Neural progenitor cell (in vitro differentiated cells): ENCODE data around the gene NBEAL2.

Source experiments
- EZH2 ChIP-seq: fragments of 200-600 bp; sonication (generic); IDR thresholded peaks from 2 replicates; pipeline ENCODE4 v1.6.1; 2017; ENCODE audit warnings: antibody characterized with exemption, mild to moderate bottlenecking, moderate library complexity
- TF ChIP-seq, protein P1 (sequence below): fragments of 200-600 bp; sonication (generic); IDR thresholded peaks from 2 replicates; pipeline ENCODE4 v1.5.1; 2017; ENCODE audit warnings: antibody characterized with exemption, mild to moderate bottlenecking

DNA sequence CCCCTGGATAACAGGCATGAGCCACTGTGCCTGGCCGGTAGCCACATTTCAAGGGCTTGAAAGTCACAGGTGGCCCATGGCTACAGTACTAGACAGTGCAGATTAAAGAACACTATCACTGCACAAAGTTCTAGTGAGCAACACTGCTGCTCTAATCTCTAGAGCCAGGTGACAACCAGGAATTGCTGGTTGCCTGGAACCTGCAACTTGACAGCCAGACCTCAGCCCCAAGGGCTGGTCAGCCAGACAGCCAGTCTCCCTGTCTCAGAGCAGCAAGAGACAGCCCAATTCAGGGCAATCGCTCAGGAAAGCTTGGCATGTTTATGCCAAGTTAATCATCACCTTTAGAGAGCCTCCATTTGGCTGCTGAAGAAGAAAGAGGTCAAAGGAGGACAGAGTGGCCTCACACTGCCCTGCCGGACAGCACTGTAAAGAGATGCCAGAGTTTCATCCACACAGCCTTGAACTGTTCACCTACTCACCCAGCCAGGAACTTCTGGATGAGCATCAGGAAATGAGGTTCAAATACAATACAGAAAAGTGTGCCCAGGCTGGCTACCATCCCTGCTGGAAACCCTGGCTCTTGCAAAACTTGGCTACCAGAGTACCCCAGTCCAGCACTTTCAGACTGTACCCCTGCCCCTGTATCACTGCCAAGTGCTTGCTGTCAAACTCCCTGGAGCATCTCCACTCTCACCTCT lies 8.9 kb upstream of the NBEAL2 start:
- TF ChIP-seq EZH2, result no peak
- TF ChIP-seq, protein P1, sequence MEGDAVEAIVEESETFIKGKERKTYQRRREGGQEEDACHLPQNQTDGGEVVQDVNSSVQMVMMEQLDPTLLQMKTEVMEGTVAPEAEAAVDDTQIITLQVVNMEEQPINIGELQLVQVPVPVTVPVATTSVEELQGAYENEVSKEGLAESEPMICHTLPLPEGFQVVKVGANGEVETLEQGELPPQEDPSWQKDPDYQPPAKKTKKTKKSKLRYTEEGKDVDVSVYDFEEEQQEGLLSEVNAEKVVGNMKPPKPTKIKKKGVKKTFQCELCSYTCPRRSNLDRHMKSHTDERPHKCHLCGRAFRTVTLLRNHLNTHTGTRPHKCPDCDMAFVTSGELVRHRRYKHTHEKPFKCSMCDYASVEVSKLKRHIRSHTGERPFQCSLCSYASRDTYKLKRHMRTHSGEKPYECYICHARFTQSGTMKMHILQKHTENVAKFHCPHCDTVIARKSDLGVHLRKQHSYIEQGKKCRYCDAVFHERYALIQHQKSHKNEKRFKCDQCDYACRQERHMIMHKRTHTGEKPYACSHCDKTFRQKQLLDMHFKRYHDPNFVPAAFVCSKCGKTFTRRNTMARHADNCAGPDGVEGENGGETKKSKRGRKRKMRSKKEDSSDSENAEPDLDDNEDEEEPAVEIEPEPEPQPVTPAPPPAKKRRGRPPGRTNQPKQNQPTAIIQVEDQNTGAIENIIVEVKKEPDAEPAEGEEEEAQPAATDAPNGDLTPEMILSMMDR, result no peak
